HCT116 (cell line): Measurements from ENCODE around the gene KIFC3. TPM values are rescaled to one million over a fixed set of nuclear protein-coding genes. Genes with fewer than 3 reads are reported as not detected.

Source experiments
- ATAC-seq: fragments of 200-7000 bp; cut with Tn5 transposase; 2 replicates; pipeline ENCODE4 v1.9.1; 2020; ENCODE audit warnings: mild to moderate bottlenecking, moderate library complexity
- BruUV-seq: library from RNA; stranded (reverse); fragments of 400-500 nt; replicated peaks from 2 replicates; lab custom pipeline; 2021; lab: Mats Ljungman, UMichigan
- CTCF ChIA-PET: fragments of 300-600 bp; sonication (Branson Sonifier 250); formaldehyde crosslinking; loops from one replicate; lab custom pipeline; 2021; ENCODE audit warnings: antibody characterized with exemption; lab: Charles Lee
- POLR2A ChIA-PET: fragments of 300-600, 350-600 bp; sonication (Branson Sonifier 250); formaldehyde crosslinking; loops from one replicate; lab custom pipeline; 2021; ENCODE audit warnings: antibody characterized with exemption; lab: Charles Lee
- RAD21 ChIA-PET, 2 experiments: fragments of 300-600 bp; sonication (Branson Sonifier 250); formaldehyde crosslinking; loops; one replicate each; lab custom pipeline; 2023; ENCODE audit warnings: low total read pairs in 2 of 2; ENCODE audit not compliant: uncharacterized antibody in 2 of 2, unreplicated experiment in 2 of 2, low non-redundant PET in 1 of 2; lab: Charles Lee
- DNase-seq: peaks from one replicate; pipeline ENCODE4 v3.0.0-alpha.2; 2010; ENCODE audit warnings: low read depth, low spot score
- H2AFZ ChIP-seq: fragments of 200-600 bp; shearing (Covaris generic), sonication (generic); 2 replicates; pipeline ENCODE4 v1.6.1; 2017; ENCODE audit warnings: low read depth, mixed run types, mixed read lengths, antibody characterized with exemption, low read length; ENCODE audit not compliant: poor library complexity, severe bottlenecking
- H3K27ac ChIP-seq: 2 replicates; pipeline ENCODE4 v1.5.1; 2012; ENCODE audit warnings: low read depth, low read length
- H3K27me3 ChIP-seq: fragments of 200-600 bp; sonication (generic); 2 replicates; pipeline ENCODE4 v1.6.1; 2016; ENCODE audit warnings: mixed run types, low read length, mixed read lengths; ENCODE audit not compliant: insufficient read depth
- H3K36me3 ChIP-seq, 2 experiments: fragments of 200-500 bp in 1 of 2; fragments of 200-600 bp in 1 of 2; sonication (Bioruptor generic) in 1 of 2; sonication (generic) in 1 of 2; 2 replicates each; pipeline versions ENCODE4 v1.5.1 to v1.6.1; 2014 to 2016; ENCODE audit warnings: low read length in 2 of 2, inconsistent platforms in 1 of 2, mixed read lengths in 1 of 2, mixed run types in 1 of 2; ENCODE audit not compliant: insufficient read depth in 2 of 2, control insufficient read depth in 1 of 2
- H3K4me1 ChIP-seq, 2 experiments: fragments of 200-600 bp in 1 of 2; sonication (generic) in 1 of 2; 2 replicates each; pipeline versions ENCODE4 v1.5.1 to v1.6.1; 2012 to 2017; ENCODE audit warnings: low read length in 2 of 2, inconsistent platforms in 1 of 2, mild to moderate bottlenecking in 1 of 2, mixed read lengths in 1 of 2, mixed run types in 1 of 2, moderate library complexity in 1 of 2; ENCODE audit not compliant: insufficient read depth in 2 of 2, control insufficient read depth in 1 of 2
- H3K4me2 ChIP-seq: fragments of 200-600 bp; sonication (generic); 2 replicates; pipeline ENCODE4 v1.6.1; 2017; ENCODE audit warnings: mixed run types, low read length, mixed read lengths
- H3K4me3 ChIP-seq, 2 experiments: fragments of 200-600 bp in 1 of 2; sonication (generic) in 1 of 2; replicated peaks in 1 of 2; 2 replicates each; pipeline ENCODE4 v1.5.1; 2011 to 2016; ENCODE audit warnings: low read length in 2 of 2, control low read depth in 1 of 2, low read depth in 1 of 2, mild to moderate bottlenecking in 1 of 2, mixed read lengths in 1 of 2, mixed run types in 1 of 2
- H3K79me2 ChIP-seq: fragments of 200-600 bp; sonication (generic); 2 replicates; pipeline ENCODE4 v1.6.1; 2017; ENCODE audit warnings: mild to moderate bottlenecking, mixed run types, low read length, moderate library complexity, mixed read lengths; ENCODE audit not compliant: insufficient read depth
- H3K9ac ChIP-seq: fragments of 200-600 bp; sonication (generic); 2 replicates; pipeline ENCODE4 v1.6.1; 2016; ENCODE audit warnings: low read length, mixed read lengths
- H3K9me2 ChIP-seq: fragments of 200-600 bp; sonication (generic), shearing (Covaris generic); 2 replicates; pipeline ENCODE4 v1.6.1; 2017; ENCODE audit warnings: mixed run types, mild to moderate bottlenecking, moderate library complexity; ENCODE audit not compliant: insufficient read depth
- H3K9me3 ChIP-seq, 2 experiments: fragments of 200-500 bp in 1 of 2; fragments of 200-600 bp in 1 of 2; sonication (Bioruptor generic) in 1 of 2; sonication (generic) in 1 of 2; 2 replicates each; pipeline ENCODE4 v1.6.1; 2014 to 2017; ENCODE audit warnings: low read length in 2 of 2, mixed read lengths in 2 of 2, inconsistent platforms in 1 of 2, low read depth in 1 of 2, mild to moderate bottlenecking in 1 of 2, mixed run types in 1 of 2, moderate library complexity in 1 of 2; ENCODE audit not compliant: control insufficient read depth in 1 of 2, insufficient read depth in 1 of 2
- H4K20me1 ChIP-seq: fragments of 200-600 bp; sonication (generic), shearing (Covaris generic); 2 replicates; pipeline ENCODE4 v1.6.1; 2017; ENCODE audit warnings: mixed run types, mild to moderate bottlenecking, moderate library complexity; ENCODE audit not compliant: insufficient read depth
- CEBPB ChIP-seq: IDR thresholded peaks from 2 replicates; pipeline ENCODE4 v1.6.1; 2012; ENCODE audit warnings: low read depth
- EGR1 ChIP-seq: IDR thresholded peaks from 2 replicates; pipeline ENCODE4 v1.6.1; 2012; ENCODE audit warnings: low read depth
- ELF1 ChIP-seq: IDR thresholded peaks from 2 replicates; pipeline ENCODE4 v1.6.1; 2012; ENCODE audit warnings: low read depth, borderline replicate concordance
- EZH2 ChIP-seq: fragments of 200-600 bp; sonication (generic); IDR thresholded peaks from 2 replicates; pipeline ENCODE4 v1.6.1; 2017; ENCODE audit warnings: antibody characterized with exemption, mixed run types
- EZH2phosphoT487 ChIP-seq: fragments of 200-600 bp; IDR thresholded peaks from 2 replicates; pipeline ENCODE4 v1.6.1; 2018; ENCODE audit warnings: antibody characterized with exemption, borderline replicate concordance
- JUND ChIP-seq: IDR thresholded peaks from 2 replicates; pipeline ENCODE4 v1.6.1; 2012
- MAX ChIP-seq: IDR thresholded peaks from 2 replicates; pipeline ENCODE4 v1.6.1; 2012
- POLR2A ChIP-seq: IDR thresholded peaks from 2 replicates; pipeline ENCODE4 v1.7.0; 2011; ENCODE audit warnings: borderline replicate concordance; ENCODE audit not compliant: insufficient read depth, insufficient read length; ENCODE audit errors: extremely low read depth
- POLR2AphosphoS5 ChIP-seq: IDR thresholded peaks from 2 replicates; pipeline ENCODE4 v1.6.1; 2011; ENCODE audit warnings: mild to moderate bottlenecking, low read depth, low read length, moderate library complexity
- RAD21 ChIP-seq: IDR thresholded peaks from 2 replicates; pipeline ENCODE4 v1.6.1; 2012; ENCODE audit warnings: low read depth, mild to moderate bottlenecking
- SIN3A ChIP-seq: IDR thresholded peaks from 2 replicates; pipeline ENCODE4 v1.6.1; 2012; ENCODE audit warnings: low read depth
- SP1 ChIP-seq: IDR thresholded peaks from 2 replicates; pipeline ENCODE4 v1.6.1; 2012; ENCODE audit warnings: low read depth
- SRF ChIP-seq: IDR thresholded peaks from 2 replicates; pipeline ENCODE4 v1.6.1; 2012; ENCODE audit warnings: low read depth
- TCF7L2 ChIP-seq: IDR thresholded peaks from 2 replicates; pipeline ENCODE4 v1.7.0; 2011; ENCODE audit warnings: borderline replicate concordance, inconsistent platforms; ENCODE audit not compliant: insufficient read depth, insufficient read length; ENCODE audit errors: extremely low read depth
- YY1 ChIP-seq: IDR thresholded peaks from 2 replicates; pipeline ENCODE4 v1.6.1; 2011; ENCODE audit warnings: low read length, low read depth, moderate library complexity, mild to moderate bottlenecking; ENCODE audit not compliant: insufficient replicate concordance; ENCODE audit errors: extremely low read depth
- ZFX ChIP-seq: fragments of 450-650 bp; IDR thresholded peaks from 2 replicates; pipeline ENCODE4 v1.6.1; 2017
- ZNF274 ChIP-seq: fragments of 200-500 bp; sonication (Bioruptor generic); IDR thresholded peaks from 2 replicates; pipeline ENCODE4 v1.6.1; 2014; ENCODE audit warnings: mild to moderate bottlenecking, low read depth, low read length, inconsistent platforms
- intact Hi-C: fragments of 100-400 bp; cut with micrococcal nuclease; formaldehyde crosslinking; loops from 2 replicates; pipeline ENCODE4 v1.10.0; 2022
- total RNA-seq: library from RNA; stranded (reverse); gene quantifications from one replicate; pipeline ENCODE4 v1.2.1, GENCODE V29; 2021; ENCODE audit not compliant: unreplicated experiment
- TF ChIP-seq, protein P1 (sequence below), 3 experiments: fragments of 200-600 bp in 1 of 3; sonication (generic) in 1 of 3; IDR thresholded peaks in 2 of 3; conservative IDR thresholded peaks in 1 of 3; 2 replicates each; pipeline ENCODE4 v1.5.1; 2012 to 2017; ENCODE audit warnings: low read depth in 2 of 3, low read length in 2 of 3, antibody characterized with exemption in 1 of 3, borderline replicate concordance in 1 of 3, control low read depth in 1 of 3, mild to moderate bottlenecking in 1 of 3, mixed read lengths in 1 of 3, mixed run types in 1 of 3, moderate library complexity in 1 of 3; ENCODE audit not compliant: insufficient read depth in 1 of 3
- TF ChIP-seq, protein P2 (sequence below): IDR thresholded peaks from 2 replicates; pipeline ENCODE4 v1.6.1; 2012
- TF ChIP-seq, protein P3 (sequence below): IDR thresholded peaks from 2 replicates; pipeline ENCODE4 v1.6.1; 2012; ENCODE audit warnings: low read depth

Gene KIFC3
- total RNA-seq, 1 experiment from 2014 or later, result 31.9 TPM

- BruUV-seq, result no TSS peak
- intact Hi-C loops, result no loop called here
- no peaks in the 10 kb centered on the region for H3K79me2 ChIP-seq
- peaks cover 2 to 6% of the 10 kb centered on the region in 2 experiments; a peak in 2 of 4 replicates for H3K4me1 ChIP-seq
- no peak overlapping the region for H3K27ac ChIP-seq
- ATAC-seq (no peak), DNase-seq (no peak)
- no peaks in the 10 kb centered on the region for H4K20me1 ChIP-seq
- POLR2A ChIA-PET, result no interaction called here
- TF ChIP-seq YY1 (no peak), SRF (no peak), ELF1 (no peak), ZFX (no peak), TCF7L2 (no peak), RAD21 (no peak), POLR2A (no peak), SIN3A (no peak), CEBPB (no peak), ZNF274 (no peak), MAX (no peak), POLR2AphosphoS5 (no peak), EGR1 (no peak), EZH2 (no peak), JUND (no peak), EZH2phosphoT487 (no peak), SP1 (no peak)
- TF ChIP-seq, protein P1, sequence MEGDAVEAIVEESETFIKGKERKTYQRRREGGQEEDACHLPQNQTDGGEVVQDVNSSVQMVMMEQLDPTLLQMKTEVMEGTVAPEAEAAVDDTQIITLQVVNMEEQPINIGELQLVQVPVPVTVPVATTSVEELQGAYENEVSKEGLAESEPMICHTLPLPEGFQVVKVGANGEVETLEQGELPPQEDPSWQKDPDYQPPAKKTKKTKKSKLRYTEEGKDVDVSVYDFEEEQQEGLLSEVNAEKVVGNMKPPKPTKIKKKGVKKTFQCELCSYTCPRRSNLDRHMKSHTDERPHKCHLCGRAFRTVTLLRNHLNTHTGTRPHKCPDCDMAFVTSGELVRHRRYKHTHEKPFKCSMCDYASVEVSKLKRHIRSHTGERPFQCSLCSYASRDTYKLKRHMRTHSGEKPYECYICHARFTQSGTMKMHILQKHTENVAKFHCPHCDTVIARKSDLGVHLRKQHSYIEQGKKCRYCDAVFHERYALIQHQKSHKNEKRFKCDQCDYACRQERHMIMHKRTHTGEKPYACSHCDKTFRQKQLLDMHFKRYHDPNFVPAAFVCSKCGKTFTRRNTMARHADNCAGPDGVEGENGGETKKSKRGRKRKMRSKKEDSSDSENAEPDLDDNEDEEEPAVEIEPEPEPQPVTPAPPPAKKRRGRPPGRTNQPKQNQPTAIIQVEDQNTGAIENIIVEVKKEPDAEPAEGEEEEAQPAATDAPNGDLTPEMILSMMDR (IDR thresholded peaks at IDR 0.05 in 2 of 3, conservative IDR thresholded peaks at IDR 0.05 in 1 of 3; ENCODE audit: borderline replicate concordance in 1 of 3, insufficient read depth in 1 of 3, low read depth in 2 of 3, low read length in 2 of 3), result no peak
- TF ChIP-seq, protein P2, sequence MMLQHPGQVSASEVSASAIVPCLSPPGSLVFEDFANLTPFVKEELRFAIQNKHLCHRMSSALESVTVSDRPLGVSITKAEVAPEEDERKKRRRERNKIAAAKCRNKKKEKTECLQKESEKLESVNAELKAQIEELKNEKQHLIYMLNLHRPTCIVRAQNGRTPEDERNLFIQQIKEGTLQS, result no peak
- TF ChIP-seq, protein P3, sequence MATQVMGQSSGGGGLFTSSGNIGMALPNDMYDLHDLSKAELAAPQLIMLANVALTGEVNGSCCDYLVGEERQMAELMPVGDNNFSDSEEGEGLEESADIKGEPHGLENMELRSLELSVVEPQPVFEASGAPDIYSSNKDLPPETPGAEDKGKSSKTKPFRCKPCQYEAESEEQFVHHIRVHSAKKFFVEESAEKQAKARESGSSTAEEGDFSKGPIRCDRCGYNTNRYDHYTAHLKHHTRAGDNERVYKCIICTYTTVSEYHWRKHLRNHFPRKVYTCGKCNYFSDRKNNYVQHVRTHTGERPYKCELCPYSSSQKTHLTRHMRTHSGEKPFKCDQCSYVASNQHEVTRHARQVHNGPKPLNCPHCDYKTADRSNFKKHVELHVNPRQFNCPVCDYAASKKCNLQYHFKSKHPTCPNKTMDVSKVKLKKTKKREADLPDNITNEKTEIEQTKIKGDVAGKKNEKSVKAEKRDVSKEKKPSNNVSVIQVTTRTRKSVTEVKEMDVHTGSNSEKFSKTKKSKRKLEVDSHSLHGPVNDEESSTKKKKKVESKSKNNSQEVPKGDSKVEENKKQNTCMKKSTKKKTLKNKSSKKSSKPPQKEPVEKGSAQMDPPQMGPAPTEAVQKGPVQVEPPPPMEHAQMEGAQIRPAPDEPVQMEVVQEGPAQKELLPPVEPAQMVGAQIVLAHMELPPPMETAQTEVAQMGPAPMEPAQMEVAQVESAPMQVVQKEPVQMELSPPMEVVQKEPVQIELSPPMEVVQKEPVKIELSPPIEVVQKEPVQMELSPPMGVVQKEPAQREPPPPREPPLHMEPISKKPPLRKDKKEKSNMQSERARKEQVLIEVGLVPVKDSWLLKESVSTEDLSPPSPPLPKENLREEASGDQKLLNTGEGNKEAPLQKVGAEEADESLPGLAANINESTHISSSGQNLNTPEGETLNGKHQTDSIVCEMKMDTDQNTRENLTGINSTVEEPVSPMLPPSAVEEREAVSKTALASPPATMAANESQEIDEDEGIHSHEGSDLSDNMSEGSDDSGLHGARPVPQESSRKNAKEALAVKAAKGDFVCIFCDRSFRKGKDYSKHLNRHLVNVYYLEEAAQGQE, result no peak
- H3K4me3 ChIP-seq, result no peak overlapping the region
- no peaks in the 10 kb centered on the region for H3K36me3 ChIP-seq
- RAD21 ChIA-PET, result no interaction called here
- no peaks in the 10 kb centered on the region for H3K9me3 ChIP-seq
- H3K4me2 ChIP-seq, result no peak overlapping the region
- H3K9me2 ChIP-seq, result no peaks in the 10 kb centered on the region
- no peak overlapping the region for H2AFZ ChIP-seq
- CTCF ChIA-PET, result no interaction called here
- no peak overlapping the region for H3K9ac ChIP-seq
- no peaks in the 10 kb centered on the region for H3K27me3 ChIP-seq
Observed at GRCh38 chr16:57842601-57843000, 40.3 kb upstream of the KIFC3 start.
